Measurements from ENCODE around the gene LYPD6B. TPM values are rescaled to one million over a fixed set of nuclear protein-coding genes. Genes with fewer than 3 reads are reported as not detected.

The LYPD6B gene
- total RNA-seq, 1 donor from 2014 or later, result 0.58 TPM

GRCh38 chr2:149070681-149071320 is 32.3 kb downstream of the LYPD6B start:
- ChIA-PET CTCF (no interaction called here), POLR2A (no interaction called here)
- Mint-ChIP-seq H3K27me3 (peaks cover 8% of the 10 kb centered on the region), H3K4me3 (no peak overlapping the region), H3K4me1 (no peaks in the 10 kb centered on the region), H3K27ac (no peak overlapping the region), H3K9me3 (peaks cover 5% of the 10 kb centered on the region), H3K36me3 (ENCODE audit: low read depth) (no peaks in the 10 kb centered on the region)
- no peak for DNase-seq
- no peak for ATAC-seq (ENCODE audit: low read depth)
- intact Hi-C loops (cut with micrococcal nuclease), result no loop called here
- TF ChIP-seq CTCF (IDR thresholded peaks at IDR 0.05), result no peak

GRCh38 chr2:149075105-149075504 is 36.6 kb downstream of the LYPD6B start:
- intact Hi-C loops (cut with micrococcal nuclease), result no loop called here
- Mint-ChIP-seq H3K27ac (no peak overlapping the region), H3K27me3 (peaks cover 12% of the 10 kb centered on the region), H3K4me1 (no peaks in the 10 kb centered on the region), H3K9me3 (no peaks in the 10 kb centered on the region), H3K36me3 (ENCODE audit: low read depth) (no peaks in the 10 kb centered on the region), H3K4me3 (no peak overlapping the region)
- DNase-seq (no peak), ATAC-seq (ENCODE audit: low read depth) (no peak)
- ChIA-PET POLR2A (no interaction called here), CTCF (no interaction called here)
- TF ChIP-seq CTCF (IDR thresholded peaks at IDR 0.05), result no peak

DNA sequence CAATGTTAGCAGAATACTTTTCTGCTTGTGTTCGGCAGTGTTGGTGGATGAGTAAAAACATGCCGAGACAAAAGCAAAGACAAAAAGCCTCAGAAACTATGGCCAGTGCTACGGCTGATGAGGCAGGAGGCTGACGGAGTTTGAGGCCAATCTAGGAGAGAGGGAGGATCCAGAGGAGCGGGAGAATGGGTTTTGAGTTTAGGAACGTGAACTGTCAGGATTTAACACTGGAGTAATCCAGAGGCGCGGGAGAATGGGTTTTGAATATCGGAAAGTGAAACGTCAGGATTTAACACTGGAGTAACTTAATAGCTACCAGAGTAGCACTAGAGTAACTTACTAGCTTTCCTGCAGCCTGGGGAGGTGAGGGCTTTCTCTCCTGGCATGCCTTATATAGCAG is 37.4 kb downstream of the LYPD6B start:
- no peak for TF ChIP-seq CTCF (IDR thresholded peaks at IDR 0.05)
- CTCF ChIA-PET, result no interaction called here
- intact Hi-C loops (cut with micrococcal nuclease), result no loop called here
- POLR2A ChIA-PET, result no interaction called here
- DNase-seq (no peak), ATAC-seq (ENCODE audit: low read depth) (no peak)
- no peaks in the 10 kb centered on the region for H3K36me3 Mint-ChIP-seq (ENCODE audit: low read depth)
- H3K4me3 Mint-ChIP-seq, result no peak overlapping the region
- H3K27me3 Mint-ChIP-seq, result peaks cover 11% of the 10 kb centered on the region
- H3K4me1 Mint-ChIP-seq, result no peaks in the 10 kb centered on the region
- H3K27ac Mint-ChIP-seq, result no peak overlapping the region
- H3K9me3 Mint-ChIP-seq, result no peaks in the 10 kb centered on the region

GRCh38 chr2:149076863-149077412 is 38.4 kb downstream of the LYPD6B start:
- Mint-ChIP-seq H3K36me3 (ENCODE audit: low read depth) (no peaks in the 10 kb centered on the region), H3K9me3 (no peaks in the 10 kb centered on the region), H3K4me3 (no peak overlapping the region), H3K27ac (no peak overlapping the region), H3K4me1 (no peaks in the 10 kb centered on the region), H3K27me3 (peaks cover 9% of the 10 kb centered on the region)
- TF ChIP-seq CTCF (IDR thresholded peaks at IDR 0.05), result no peak
- intact Hi-C loops (cut with micrococcal nuclease), result no loop called here
- ChIA-PET CTCF (no interaction called here), POLR2A (no interaction called here)
- ATAC-seq (ENCODE audit: low read depth) (no peak), DNase-seq (no peak)

DNA sequence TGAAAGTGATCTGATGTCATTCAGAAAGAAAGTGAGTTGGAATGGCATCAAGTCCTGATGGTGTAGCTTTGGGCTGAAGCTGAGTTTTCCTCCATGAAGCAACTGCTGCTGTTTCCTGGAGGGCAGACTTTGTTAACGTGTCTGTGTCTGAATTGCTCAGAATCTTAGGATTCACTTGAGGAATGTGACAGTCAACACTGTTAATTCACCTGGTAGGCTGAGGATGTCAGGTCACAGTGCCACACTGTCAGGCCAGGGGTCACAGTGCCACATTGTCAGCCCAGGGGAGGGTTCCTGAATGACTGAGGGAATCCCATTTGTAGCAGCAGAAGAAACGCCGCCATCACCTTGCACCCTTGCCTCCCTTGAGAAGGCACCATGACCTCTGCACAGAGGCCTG is 39.4 kb downstream of the LYPD6B start:
- POLR2A ChIA-PET, result no interaction called here
- no peak for DNase-seq
- Mint-ChIP-seq H3K27ac (no peak overlapping the region), H3K36me3 (ENCODE audit: low read depth) (no peaks in the 10 kb centered on the region), H3K4me1 (no peaks in the 10 kb centered on the region), H3K9me3 (no peaks in the 10 kb centered on the region), H3K4me3 (no peak overlapping the region), H3K27me3 (peaks cover 9% of the 10 kb centered on the region)
- intact Hi-C loops (cut with micrococcal nuclease), result no loop called here
- no peak for TF ChIP-seq CTCF (IDR thresholded peaks at IDR 0.05)
- CTCF ChIA-PET, result no interaction called here
- no peak for ATAC-seq (ENCODE audit: low read depth)
